ENCODE data around the gene CCK.

The CCK gene

GRCh38 chr3:42225486-42226363 lies 40.3 kb downstream of the CCK start:
- DNase-seq, result no peak

DNA sequence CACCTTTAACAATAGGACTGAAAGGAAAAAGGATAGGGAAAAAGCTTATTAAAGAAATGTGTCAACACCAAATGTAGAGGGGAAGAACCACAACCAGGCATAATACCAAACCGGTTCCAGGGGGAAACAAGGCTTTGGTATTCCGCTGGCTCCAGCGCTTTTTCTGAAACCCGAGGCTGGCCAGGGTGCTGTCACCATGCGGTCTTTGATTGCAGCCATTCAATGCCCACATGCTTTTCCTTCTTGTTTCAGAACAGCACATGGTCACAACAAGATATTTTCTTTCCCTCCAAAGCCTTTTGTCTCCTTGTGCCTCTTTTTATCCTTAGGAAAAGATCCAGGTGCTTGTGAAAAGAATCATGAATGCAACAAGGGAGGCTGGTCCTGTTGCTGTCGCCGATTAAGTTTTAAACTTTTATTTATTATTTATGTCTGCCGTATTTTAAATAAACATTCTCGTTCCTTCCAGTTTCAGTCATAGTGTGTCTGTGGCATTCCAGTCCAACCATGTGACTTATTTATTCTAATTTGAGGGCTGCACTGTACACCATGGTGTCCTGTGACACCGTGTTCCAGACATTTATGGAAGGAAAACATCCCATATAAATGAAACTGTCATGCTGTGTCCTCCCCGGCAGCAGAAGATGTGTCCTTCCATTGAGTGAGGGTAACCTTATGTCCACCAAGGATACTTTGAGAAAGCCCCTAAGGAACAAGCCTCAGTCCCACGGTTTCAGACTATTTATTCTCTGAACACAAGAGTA lies 41.1 kb downstream of the CCK start:
- DNase-seq, result no peak

- no peak for DNase-seq
Measured at GRCh38 chr3:42224178-42224577, 41.8 kb downstream of the CCK start.

DNA sequence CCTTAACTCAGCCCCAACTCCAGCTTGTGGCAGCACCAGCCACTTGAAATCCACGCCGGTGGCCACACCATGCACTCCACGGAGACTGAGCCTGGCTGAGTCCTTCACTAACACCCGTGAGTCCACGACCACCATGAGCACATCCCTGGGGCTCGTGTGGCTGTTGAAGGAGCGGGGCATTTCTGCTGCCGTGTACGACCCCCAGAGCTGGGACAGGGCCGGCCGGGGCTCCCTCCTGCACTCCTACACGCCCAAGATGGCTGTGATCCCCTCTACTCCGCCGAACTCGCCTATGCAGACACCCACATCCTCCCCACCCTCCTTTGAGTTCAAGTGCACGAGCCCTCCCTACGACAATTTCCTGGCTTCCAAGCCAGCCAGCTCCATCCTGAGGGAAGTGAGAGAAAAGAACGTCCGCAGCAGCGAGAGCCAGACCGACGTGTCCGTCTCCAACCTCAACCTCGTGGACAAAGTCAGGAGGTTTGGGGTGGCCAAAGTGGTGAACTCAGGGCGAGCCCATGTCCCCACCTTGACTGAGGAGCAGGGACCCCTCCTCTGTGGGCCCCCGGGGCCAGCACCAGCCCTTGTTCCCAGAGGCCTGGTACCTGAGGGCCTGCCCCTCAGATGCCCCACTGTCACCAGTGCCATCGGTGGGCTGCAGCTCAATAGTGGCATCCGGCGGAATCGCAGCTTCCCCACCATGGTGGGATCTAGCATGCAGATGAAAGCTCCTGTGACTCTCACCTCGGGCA lies 42.9 kb downstream of the CCK start:
- no peak for DNase-seq

GRCh38 chr3:42220436-42221121 lies 45.4 kb downstream of the CCK start:
- DNase-seq, result no peak

DNA sequence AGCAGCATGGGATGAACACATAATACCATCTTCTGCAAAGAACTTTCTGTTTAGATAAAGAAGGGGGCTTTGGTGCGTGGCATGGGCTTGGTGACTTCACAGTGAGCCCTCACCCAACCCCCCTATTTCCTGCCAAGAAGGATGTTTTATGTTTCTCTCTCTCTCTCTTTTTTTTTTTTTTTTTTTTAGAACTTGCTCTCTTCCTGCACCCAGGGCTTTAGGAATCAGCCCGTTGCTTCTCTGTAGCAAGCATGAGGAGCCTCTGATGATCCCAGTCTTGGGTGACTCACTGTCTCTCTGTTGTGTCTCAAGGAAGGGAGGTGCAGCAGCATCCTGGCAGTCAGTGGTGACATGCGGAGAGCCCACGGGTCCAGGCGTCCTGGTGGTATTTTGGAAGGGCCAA lies 49.1 kb downstream of the CCK start:
- DNase-seq, result peak; percentile 47

DNA sequence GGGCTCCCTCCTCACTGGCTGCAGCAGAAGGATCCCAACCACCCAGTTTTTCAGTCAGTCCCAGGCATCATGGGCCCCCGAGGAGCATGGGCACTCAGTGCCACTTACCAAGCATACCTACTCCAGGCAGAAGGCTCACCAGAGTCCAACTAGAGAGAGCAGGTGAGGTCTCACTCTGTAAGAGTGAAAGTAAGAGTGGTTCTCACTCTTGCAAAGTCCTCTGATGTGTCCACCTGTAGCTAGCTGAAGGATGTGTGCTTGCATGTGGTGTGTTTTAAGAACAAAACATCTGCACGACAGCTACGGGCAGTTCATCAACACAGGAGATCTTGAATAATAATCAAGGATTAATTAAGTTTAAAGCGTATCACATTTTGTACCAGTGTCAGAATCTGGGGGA lies 49.7 kb downstream of the CCK start:
- DNase-seq, result no peak

DNA sequence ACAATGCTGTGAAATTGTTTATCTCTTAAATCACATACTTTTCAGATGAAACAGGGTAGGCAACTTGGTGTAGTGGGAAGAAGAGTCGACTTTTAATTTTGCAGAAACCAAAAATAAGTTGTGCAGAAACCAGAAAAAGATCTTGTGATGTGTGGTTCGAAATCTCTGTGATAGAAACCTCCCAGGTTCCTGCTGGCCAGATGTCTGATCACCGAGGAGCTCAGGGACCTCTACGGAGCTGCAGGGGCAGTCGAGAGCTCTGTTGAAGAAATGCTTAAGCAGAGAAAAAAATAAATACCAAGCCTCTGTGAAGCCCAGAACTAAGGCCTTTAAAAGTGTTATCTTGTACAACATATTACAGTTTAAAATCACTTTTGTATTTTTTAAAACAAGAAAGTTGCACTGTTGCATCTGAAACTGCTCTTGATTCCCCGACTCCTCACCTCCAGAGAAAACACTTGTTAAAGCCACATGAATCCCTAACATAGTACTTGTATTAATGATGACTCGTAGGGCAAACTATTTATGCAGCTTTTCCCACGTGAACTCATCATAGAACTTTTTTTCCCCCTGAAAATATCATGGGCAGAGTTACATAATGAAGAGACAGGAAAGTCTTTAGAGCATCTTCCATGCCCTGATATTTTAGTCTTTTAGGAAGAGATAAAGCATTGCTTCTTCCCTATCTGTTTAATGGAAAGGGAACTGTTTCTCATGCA lies 51.3 kb downstream of the CCK start:
- peak; percentile 36 for DNase-seq

DNA sequence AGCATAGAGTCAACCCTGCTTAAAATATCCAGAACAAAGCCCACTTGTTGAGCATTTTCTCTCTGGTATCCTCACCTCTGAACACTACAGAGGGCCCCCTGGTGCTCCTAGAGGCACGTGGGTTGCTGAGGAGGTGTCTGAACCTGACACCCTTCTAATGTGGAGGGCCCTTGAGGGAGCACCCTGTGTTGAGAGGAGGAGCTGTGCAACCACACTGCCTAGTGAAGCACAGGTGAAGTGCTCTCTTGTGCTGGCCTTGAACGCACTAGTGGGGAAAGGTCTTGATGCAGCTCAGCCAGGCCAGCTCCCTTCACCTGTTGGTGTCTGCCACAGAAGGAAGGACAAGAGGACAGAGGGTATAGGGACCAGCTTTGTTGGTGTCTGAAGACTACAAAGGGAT lies 51.9 kb downstream of the CCK start:
- DNase-seq, result no peak

DNA sequence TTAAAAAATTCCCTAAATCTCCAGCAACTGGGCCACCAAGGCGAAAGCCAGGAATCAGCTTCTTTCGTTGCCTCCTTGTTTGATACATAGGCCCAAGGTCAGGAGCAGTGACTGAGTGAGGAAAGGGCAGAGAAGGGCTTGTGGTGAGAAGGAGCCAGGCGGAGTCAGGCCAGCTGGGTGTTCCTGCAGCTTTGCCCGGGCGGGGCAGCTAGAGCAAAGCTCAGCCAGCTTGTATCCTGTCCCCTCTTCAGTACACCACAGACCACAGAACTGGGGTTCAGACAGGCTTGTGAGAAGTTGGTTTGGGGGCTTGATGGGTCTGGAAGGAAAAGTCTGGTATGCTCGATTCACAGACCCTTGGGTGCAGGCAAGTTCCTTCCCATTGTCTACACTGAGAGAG lies 52.6 kb downstream of the CCK start:
- no peak for DNase-seq

- no peak for DNase-seq
Measured at GRCh38 chr3:42210726-42211125, 55.3 kb downstream of the CCK start.

GRCh38 chr3:42209917-42210316 lies 56.1 kb downstream of the CCK start:
- DNase-seq, result no peak
